CD4-positive, alpha-beta T cell treated with Interleukin-21 for 1 hour (primary cell): Measurements from ENCODE around the gene TIMM10B.

Source experiments
- DNase-seq: peaks from one replicate; pipeline ENCODE4 v3.0.0-alpha.2; 2020

The TIMM10B gene

GRCh38 chr11:6481012-6481923 is at the start of gene TIMM10B, which contains the start of gene ARFIP2:
Gene TIMM10B (plus strand): TSS chr11:6481501. CDS start chr11:6481517, 16 bp downstream.
Gene ARFIP2 (minus strand): TSS chr11:6481331. CDS start chr11:6480421, 910 bp downstream.
- DNase-seq = peak; percentile 97

GRCh38 chr11:6431861-6432260 is 49.4 kb upstream of the TIMM10B start:
- no peak for DNase-seq

- DNase-seq = no peak
These were observed 47.2 kb upstream of the TIMM10B start for GRCh38 chr11:6433998-6434660.

- no peak for DNase-seq
These were observed 43.9 kb upstream of the TIMM10B start for GRCh38 chr11:6437423-6437822.

- peak; percentile 20 for DNase-seq
These were observed 43.3 kb upstream of the TIMM10B start for GRCh38 chr11:6437993-6438392.

GRCh38 chr11:6438979-6439571 is 42.2 kb upstream of the TIMM10B start:
- DNase-seq = peak; percentile 50

GRCh38 chr11:6440906-6441358 is 40.4 kb upstream of the TIMM10B start, which contains the start of gene HPX:
Gene HPX (minus strand): TSS chr11:6440987. CDS start chr11:6440963, 24 bp downstream.
- no peak for DNase-seq

- DNase-seq = no peak
These were observed 38.9 kb upstream of the TIMM10B start for GRCh38 chr11:6442441-6442840.

- peak; percentile 61 for DNase-seq
These were observed 37.9 kb upstream of the TIMM10B start for GRCh38 chr11:6443269-6444003.

- DNase-seq = no peak
These were observed 32.7 kb upstream of the TIMM10B start for GRCh38 chr11:6448574-6448973.

GRCh38 chr11:6452219-6452618 is 29.1 kb upstream of the TIMM10B start:
- DNase-seq = no peak

GRCh38 chr11:6453152-6453551 is 28.1 kb upstream of the TIMM10B start:
- no peak for DNase-seq

GRCh38 chr11:6455070-6455469 is 26.2 kb upstream of the TIMM10B start:
- no peak for DNase-seq

- no peak for DNase-seq
These were observed 24.8 kb upstream of the TIMM10B start for GRCh38 chr11:6456361-6457073.

GRCh38 chr11:6457581-6458320 is 23.6 kb upstream of the TIMM10B start:
- no peak for DNase-seq

- DNase-seq = no peak
These were observed 22.8 kb upstream of the TIMM10B start for GRCh38 chr11:6458352-6459098.

GRCh38 chr11:6459099-6459450 is 22.2 kb upstream of the TIMM10B start:
- DNase-seq = no peak

- DNase-seq = peak; percentile 22
These were observed 12.4 kb upstream of the TIMM10B start for GRCh38 chr11:6468712-6469495.

GRCh38 chr11:6469599-6469998 is 11.7 kb upstream of the TIMM10B start:
- DNase-seq = no peak

GRCh38 chr11:6472934-6473333 is 8.4 kb upstream of the TIMM10B start:
- DNase-seq = no peak
